Esophagus (tissue), 2 donors: Measurements from ENCODE around the gene LEKR1. TPM values are rescaled to one million over a fixed set of nuclear protein-coding genes. Genes with fewer than 3 reads are reported as not detected.
"Not testable (repeated sequence)": the region's sequence is repeated elsewhere in the genome, so short reads cannot be mapped to it uniquely, and the experiment has no call there.

ENCODE experiments used
- H3K27ac ChIP-seq, 2 donors: one replicate each; pipeline ENCODE4 v1.5.1; 2013; ENCODE audit warnings: low read depth in 2 of 2, mild to moderate bottlenecking in 2 of 2, inconsistent platforms in 1 of 2, low read length in 1 of 2, moderate library complexity in 1 of 2
- H3K27me3 ChIP-seq, 2 donors: one replicate each; pipeline ENCODE4 v1.6.1; 2013; ENCODE audit warnings: low read length in 2 of 2, control low read depth in 1 of 2, mild to moderate bottlenecking in 1 of 2; ENCODE audit not compliant: insufficient read depth in 2 of 2, control insufficient read depth in 1 of 2
- H3K36me3 ChIP-seq, 2 donors: one replicate each; pipeline ENCODE4 v1.6.1; 2013; ENCODE audit warnings: low read length in 1 of 2; ENCODE audit not compliant: control insufficient read depth in 2 of 2, insufficient read depth in 2 of 2
- H3K4me1 ChIP-seq, 2 donors: one replicate each; pipeline ENCODE4 v1.6.1; 2013; ENCODE audit warnings: low read length in 1 of 2; ENCODE audit not compliant: control insufficient read depth in 2 of 2, insufficient read depth in 2 of 2
- H3K4me3 ChIP-seq, 2 donors: one replicate each; pipeline ENCODE4 v1.5.1; 2013; ENCODE audit warnings: low read length in 2 of 2, mild to moderate bottlenecking in 2 of 2, low read depth in 1 of 2, moderate library complexity in 1 of 2
- H3K9me3 ChIP-seq, 2 donors: one replicate each; pipeline ENCODE4 v1.6.1; 2013; ENCODE audit warnings: mild to moderate bottlenecking in 2 of 2, low read depth in 1 of 2, low read length in 1 of 2, moderate library complexity in 1 of 2; ENCODE audit not compliant: control insufficient read depth in 2 of 2, insufficient read depth in 1 of 2
- WGBS, 2 donors: extraction: QIAGEN DNeasy Blood & Tissue Kit; methylation state at CpG; one replicate each; pipeline ENCODE4 v1.1.7; 2013; 5-methylcytosine and 5-hydroxymethylcytosine counted together
- polyA plus RNA-seq, 2 donors: library from polyadenylated mRNA; stranded (reverse); fragments of 200-250 nt; gene quantifications; one replicate each; pipeline ENCODE4 v1.2.3, GENCODE V29; 2013
- donor health status: healthy with polysubstance abuse.
- donor health status: Bipolar disorder and iron deficiency.

The LEKR1 gene
- polyA plus RNA-seq, 2 donors: 0.21 to 0.33 TPM

GRCh38 chr3:156817646-156818272 lies 8.4 kb upstream of the LEKR1 start:
- peaks cover 0 to 2% of the 10 kb centered on the region in 2 donors for H3K4me1 ChIP-seq
- 33 to 45% methylated on average over 5 of the region's 5 CpGs for WGBS, 2 donors
- H3K27me3 ChIP-seq: no peaks in the 10 kb centered on the region
- H3K27ac ChIP-seq: peak overlapping the region; percentile 89 to 96
- H3K9me3 ChIP-seq: no peaks in the 10 kb centered on the region
- no peaks in the 10 kb centered on the region for H3K36me3 ChIP-seq
- peak overlapping the region in 1 of 2 donors; percentile 68 for H3K4me3 ChIP-seq

DNA sequence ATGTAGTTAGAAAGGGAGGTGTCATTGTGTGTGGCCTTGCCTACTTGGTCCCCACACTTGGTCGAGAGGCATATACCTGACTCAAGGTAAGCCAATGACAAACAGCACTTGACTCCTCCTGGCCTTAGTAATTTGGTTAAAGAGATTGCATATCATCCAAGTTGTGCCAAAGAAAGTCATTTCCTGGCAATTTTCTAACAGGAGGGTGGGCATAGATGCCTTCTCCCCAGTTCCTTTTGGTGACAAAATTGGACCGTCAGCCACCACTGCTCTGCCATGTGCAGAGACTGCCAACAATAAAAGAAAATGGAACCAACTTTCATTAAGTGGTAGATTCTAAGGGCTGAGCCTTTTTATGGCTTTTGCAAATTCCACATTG lies 7.9 kb upstream of the LEKR1 start:
- Histone ChIP-seq H3K4me1 (peaks cover 0 to 2% of the 10 kb centered on the region in 2 donors), H3K36me3 (no peaks in the 10 kb centered on the region), H3K9me3 (no peaks in the 10 kb centered on the region), H3K27me3 (no peaks in the 10 kb centered on the region), H3K27ac (peak overlapping the region; percentile 22 to 60), H3K4me3 (no peak overlapping the region)
- 84 to 90% methylated on average over 2 of the region's 2 CpGs for WGBS, 2 donors

- Histone ChIP-seq H3K27me3 (no peaks in the 10 kb centered on the region), H3K9me3 (no peaks in the 10 kb centered on the region), H3K4me1 (peaks cover 0 to 2% of the 10 kb centered on the region in 2 donors), H3K36me3 (no peaks in the 10 kb centered on the region), H3K4me3 (no peak overlapping the region), H3K27ac (no peak overlapping the region)
- WGBS, 2 donors: 76 to 81% methylated on average over 3 of the region's 3 CpGs
These were observed 7.3 kb upstream of the LEKR1 start for GRCh38 chr3:156818890-156819289.

GRCh38 chr3:156819842-156820691 lies 6.1 kb upstream of the LEKR1 start:
- Histone ChIP-seq H3K27me3 (no peaks in the 10 kb centered on the region), H3K36me3 (no peaks in the 10 kb centered on the region), H3K27ac (no peak overlapping the region), H3K9me3 (no peaks in the 10 kb centered on the region), H3K4me1 (peaks cover 0 to 2% of the 10 kb centered on the region in 2 donors), H3K4me3 (no peak overlapping the region)
- WGBS, 2 donors: 70 to 74% methylated on average over 6 of the region's 6 CpGs

DNA sequence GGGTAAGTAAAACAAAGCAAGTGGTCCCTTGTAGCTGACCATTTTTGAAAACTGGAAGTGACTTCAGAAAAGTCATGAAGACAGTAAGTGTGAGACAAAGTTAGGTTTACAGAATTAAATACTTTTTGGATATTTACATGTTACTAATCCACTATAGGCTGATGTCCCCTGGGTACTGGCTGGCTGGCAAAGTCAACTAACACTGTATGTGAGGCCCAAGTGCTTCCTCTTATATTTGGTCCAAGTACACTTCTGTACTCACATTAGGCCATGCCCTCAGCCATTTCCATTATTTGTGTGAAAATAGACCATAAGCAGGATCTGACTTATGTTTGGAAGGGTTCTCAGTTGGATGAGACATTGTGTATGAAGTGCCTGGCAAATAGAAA lies 5.5 kb upstream of the LEKR1 start:
- Histone ChIP-seq H3K9me3 (no peaks in the 10 kb centered on the region), H3K27ac (no peak overlapping the region), H3K27me3 (no peaks in the 10 kb centered on the region), H3K4me3 (no peak overlapping the region), H3K4me1 (peaks cover 0 to 2% of the 10 kb centered on the region in 2 donors), H3K36me3 (no peaks in the 10 kb centered on the region)

GRCh38 chr3:156822626-156823260 lies 3.4 kb upstream of the LEKR1 start:
- H3K4me1 ChIP-seq, H3K27me3 ChIP-seq, H3K4me3 ChIP-seq, H3K27ac ChIP-seq, H3K9me3 ChIP-seq, H3K36me3 ChIP-seq: not testable (repeated sequence)
- 97 to 98% methylated on average over 25 to 32 of the region's 32 CpGs for WGBS, 2 donors

DNA sequence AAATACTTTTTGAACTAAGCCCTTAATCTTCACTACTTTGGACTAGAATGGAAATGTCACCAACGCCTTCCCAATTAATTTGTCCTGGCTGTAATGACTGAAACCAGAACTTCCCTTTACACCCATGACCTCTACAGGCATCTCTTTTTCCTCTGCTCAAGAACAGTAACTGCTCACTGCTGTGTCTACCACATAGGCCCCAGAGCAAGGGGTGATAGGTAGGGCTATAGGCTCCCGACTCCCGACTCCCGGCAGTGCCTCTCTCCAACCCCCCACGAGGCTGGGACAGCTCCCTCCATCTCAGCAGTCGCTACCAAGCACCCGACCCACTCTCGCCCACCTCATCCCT lies 384 bp upstream of the LEKR1 start:
- WGBS, 2 donors: 3 to 6% methylated on average over 8 of the region's 8 CpGs
- Histone ChIP-seq H3K27me3 (no peaks in the 10 kb centered on the region), H3K27ac (peak overlapping the region; percentile 98), H3K9me3 (no peaks in the 10 kb centered on the region), H3K4me1 (no peaks in the 10 kb centered on the region), H3K4me3 (peak overlapping the region; percentile 55 to 81), H3K36me3 (no peaks in the 10 kb centered on the region)

DNA sequence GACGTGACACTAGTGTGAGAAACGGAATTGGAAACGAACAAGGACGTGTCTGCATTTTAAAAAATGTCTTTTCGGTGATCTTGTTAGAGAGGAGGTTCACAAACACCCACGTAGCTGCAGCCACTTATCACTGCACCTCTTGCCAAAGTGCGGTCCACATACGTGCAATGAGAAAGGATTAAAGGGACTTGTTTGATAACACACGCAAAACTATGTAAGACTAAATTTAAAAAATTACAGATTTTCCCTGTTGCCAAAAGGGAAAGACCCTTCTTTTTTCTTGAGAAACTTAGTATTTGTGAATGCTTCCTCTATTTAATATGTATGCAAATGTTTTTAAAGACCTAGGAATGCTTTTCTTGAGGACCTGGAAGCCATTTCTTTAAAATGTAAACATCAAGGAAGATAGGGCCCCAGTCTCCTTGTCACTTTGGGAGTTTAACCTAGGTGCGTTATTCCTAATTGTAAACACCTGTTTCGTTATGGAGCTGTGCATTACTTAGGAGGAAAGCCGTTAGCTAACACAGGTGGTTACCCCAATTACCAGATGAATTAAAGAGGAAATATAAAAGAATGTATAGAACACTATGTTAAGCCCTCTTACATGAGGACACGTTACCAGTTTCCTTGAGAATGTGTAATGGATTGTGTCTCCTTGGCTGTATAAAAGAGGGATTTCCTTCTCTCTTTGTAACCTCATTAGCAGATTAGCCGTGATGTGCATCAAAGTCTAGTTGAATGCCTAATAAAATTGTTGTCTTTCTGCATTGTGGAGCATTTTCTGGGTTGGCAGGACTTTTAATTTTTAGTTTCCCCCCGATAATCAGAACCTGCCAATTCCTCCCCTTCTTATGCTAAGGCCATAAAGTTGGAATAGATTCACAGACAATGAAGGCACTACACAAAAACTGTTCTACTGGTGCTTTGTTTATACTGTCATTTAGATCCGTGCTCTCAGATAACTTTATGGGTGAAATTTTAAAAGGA lies 1.0 kb downstream of the LEKR1 start:
- Histone ChIP-seq H3K27ac (peak overlapping the region; percentile 98), H3K4me1 (no peaks in the 10 kb centered on the region), H3K4me3 (peak overlapping the region; percentile 55 to 81), H3K9me3 (no peaks in the 10 kb centered on the region), H3K36me3 (no peaks in the 10 kb centered on the region), H3K27me3 (no peaks in the 10 kb centered on the region)
- WGBS, 2 donors: 29 to 36% methylated on average over 16 of the region's 16 CpGs

- 86 to 92% methylated on average over 3 of the region's 3 CpGs for WGBS, 2 donors
- no peaks in the 10 kb centered on the region for H3K9me3 ChIP-seq
These were observed 4.9 kb downstream of the LEKR1 start for GRCh38 chr3:156831006-156831405.

More at GRCh38 chr3:156831006-156831405, 4.9 kb downstream of the LEKR1 start:
- Histone ChIP-seq H3K4me3 (no peak overlapping the region), H3K36me3 (no peaks in the 10 kb centered on the region), H3K27me3 (no peaks in the 10 kb centered on the region), H3K27ac (no peak overlapping the region), H3K4me1 (no peaks in the 10 kb centered on the region)
